HG03095 (cell line): ENCODE data around the gene LCNL1.

Experiments
- ATAC-seq: cut with Tn5 transposase; IDR thresholded peaks from one replicate; pipeline ENCODE4 v1.9.1; 2021; ENCODE audit warnings: moderate library complexity; ENCODE audit not compliant: unreplicated experiment

LCNL1 gene

DNA sequence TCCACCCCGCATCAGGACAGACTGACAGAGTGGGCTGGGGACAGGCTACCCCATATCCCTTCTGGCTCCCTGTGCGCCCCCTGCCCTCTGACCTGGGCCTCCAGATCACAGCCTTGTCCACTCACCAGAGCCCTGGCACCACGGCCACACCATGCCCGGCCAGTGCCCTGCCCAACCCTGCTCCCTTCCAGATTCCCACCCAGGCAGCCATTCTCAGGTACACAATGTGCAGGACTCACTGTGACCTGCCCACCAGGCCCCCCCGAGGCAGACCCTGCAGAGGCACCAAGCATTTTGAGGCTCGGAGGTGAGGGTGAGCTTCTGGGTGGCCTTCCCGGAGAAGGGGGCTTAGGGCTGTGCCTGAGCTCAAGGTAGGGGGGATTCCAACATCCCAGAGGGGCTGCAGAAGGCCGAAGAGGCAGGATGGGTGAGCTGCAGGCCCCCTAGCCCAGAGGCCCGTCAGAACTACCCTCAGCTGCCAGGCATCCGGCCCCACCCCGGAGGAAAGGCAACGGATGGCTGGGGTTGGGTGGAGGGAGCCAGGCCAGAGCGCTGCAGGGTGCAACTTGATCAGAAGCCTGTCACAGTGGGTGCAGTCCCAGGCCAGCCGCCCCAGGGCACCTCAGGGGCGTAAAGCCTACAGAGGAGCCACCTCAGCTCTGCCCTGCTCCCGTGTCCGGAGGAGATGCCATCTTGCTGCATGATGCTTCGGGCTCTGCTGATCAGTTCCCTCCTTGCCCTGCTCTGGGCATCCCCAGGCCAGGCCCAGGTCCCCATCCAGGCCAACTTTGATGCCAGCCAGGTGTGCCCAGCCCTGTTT, at the start of gene LCNL1:
TSS of gene LCNL1 (plus strand) at position 762 of the 820 bp plus-strand sequence. CDS start 594 bp downstream, outside the sequence.
- ATAC-seq = no peak

DNA sequence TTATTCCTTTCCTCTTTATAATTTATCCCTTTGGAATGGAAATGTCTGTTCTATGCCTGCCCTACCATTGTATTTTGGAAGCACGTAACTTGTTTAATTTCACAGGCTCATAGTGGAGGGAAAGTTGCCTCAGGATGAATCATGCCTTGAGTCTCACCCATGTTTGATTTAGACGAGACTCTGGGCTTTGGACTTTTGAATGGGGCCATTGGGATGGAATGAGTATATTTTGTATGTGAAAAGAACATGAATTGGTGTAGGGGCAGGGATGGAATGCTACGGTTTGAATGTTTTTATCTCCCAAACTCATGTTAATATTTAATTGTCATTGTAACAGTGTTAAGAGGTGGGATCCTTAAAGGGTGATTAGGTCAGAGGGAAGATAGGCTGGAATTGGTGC, 48.5 kb upstream of the LCNL1 start:
- no peak for ATAC-seq

DNA sequence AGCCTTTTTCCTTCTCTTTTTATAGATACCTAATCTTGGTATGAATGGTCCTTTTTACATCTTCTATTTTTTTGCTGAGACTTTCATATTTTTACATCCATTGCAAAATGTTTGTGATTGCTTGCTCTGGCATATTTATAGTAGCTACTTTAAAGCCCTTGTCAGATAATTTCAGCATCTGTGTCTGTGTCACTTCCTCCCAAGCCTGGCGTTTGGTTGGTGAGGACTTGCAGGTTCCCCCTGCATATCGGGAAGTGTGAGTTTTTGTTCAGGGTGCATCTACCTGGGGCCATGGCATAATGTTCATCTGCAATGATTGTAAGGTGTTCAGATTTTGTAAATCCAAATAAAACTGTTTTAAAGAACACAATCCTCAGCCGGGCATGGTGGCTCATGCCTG, 47.1 kb upstream of the LCNL1 start:
- ATAC-seq = no peak

DNA sequence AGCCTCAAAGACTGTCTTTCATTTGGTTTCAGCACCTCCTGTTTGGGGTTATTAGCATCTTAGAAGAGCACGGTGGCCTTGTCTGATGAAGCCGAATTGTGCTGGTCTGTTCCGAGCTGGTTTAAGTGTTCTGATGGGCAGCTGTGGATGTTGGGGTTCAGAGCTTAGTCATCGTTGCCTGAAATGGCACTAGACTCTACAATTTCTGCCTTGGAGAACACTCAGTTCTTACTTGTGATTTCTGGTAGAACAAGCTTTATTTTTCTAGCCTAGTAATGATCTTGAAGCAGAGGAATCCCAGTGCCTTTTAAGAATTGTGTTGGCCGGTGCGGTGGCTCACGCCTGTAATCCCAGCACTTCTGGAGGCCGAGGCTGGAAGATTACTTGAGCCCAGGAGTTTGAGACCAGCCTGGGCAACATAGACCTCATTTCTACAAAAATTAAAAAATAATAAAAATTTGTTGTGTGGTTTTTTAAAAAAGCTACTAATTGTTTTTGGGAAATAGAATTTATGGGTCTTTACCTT, 46.1 kb upstream of the LCNL1 start:
- ATAC-seq = no peak

DNA sequence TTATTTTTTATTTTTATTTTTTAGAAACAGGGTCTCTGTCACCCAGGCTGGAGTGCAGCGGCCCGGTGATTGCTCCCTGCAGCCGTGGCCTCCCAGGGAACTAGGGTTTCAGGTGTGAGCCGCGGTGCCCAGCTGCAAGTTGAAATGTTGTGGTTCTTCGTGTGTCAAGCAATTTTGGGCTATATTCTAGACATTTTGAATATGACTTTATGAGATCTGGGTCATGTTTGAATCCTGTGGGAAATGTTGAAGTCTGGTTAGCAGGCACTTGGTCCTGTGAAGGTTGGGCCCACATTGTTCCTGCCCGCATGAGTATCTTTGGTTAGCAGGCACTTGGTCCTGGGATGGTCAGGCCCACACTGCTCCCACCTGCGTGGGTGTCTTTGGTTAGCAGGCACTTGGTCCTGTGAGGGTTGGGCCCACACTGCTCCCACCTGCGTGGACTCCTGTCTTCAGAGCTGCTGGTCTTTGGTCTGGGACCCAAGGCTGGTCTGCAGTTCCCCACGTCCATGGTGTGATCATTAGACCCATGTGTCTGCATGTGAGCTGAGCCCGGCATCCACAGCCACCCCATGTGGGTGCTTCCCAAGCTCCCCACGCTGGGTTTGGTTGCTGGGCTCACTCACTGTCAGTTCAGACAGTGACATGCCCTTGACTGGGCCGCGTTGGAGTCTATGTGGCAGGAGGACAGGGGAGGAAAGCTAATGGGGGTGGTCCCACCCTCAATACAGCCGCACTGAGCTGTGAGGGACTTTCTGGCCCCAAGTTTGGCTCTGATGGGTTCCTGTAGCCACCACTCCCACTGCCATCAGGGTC, 45.4 kb upstream of the LCNL1 start:
- ATAC-seq = no peak

DNA sequence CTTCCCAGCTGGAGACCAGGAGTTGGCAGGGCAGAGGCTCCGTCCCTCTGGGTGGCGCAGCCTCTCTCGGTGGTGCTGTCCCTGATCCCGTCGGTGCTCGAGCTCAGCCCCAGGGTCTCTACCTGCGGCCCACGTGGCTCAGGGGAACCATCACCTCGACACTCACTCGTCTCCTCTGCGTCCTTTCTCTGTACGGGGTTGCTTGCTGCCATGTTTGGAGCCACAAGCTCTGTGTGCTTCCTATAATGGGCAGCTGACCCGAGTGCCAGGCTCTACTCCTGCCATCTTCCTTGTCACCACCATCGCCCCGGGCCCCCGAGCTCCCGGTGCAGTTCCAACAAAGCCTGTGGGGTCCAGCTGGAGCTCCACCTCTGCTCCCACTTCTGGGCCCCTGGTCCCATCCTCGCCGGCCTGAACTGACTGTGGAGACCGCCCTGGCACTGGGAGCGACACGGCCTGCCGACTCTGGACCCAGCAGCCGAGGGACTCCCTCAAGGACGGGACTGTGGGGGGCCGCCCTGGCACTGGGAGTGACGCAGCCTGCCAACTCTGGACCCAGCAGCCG, 43.3 kb upstream of the LCNL1 start:
- no peak for ATAC-seq

DNA sequence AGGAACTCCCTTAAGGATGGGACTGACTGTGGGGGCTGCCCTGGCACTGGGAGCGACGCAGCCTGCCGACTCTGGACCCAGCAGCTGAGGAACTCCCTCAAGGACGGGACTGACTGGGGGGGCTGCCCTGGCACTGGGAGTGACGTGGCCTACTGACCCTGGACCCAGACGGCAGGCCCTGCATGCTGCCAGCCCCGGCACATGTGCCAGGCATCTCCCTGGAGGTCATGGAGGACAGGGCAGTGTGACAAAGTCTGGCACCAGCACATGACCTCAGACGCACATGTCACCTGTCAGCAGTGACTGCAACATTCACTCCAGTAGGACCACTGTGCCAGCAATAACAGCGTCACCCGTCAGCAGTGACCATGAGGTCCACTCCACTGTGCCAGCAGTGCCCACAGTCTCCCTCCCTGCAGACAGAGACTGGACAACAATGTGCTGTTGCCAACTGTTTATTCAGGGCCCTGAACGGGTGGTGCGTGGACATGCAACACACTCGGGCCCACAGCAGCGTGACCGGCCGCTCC, 42.7 kb upstream of the LCNL1 start:
- ATAC-seq = no peak

DNA sequence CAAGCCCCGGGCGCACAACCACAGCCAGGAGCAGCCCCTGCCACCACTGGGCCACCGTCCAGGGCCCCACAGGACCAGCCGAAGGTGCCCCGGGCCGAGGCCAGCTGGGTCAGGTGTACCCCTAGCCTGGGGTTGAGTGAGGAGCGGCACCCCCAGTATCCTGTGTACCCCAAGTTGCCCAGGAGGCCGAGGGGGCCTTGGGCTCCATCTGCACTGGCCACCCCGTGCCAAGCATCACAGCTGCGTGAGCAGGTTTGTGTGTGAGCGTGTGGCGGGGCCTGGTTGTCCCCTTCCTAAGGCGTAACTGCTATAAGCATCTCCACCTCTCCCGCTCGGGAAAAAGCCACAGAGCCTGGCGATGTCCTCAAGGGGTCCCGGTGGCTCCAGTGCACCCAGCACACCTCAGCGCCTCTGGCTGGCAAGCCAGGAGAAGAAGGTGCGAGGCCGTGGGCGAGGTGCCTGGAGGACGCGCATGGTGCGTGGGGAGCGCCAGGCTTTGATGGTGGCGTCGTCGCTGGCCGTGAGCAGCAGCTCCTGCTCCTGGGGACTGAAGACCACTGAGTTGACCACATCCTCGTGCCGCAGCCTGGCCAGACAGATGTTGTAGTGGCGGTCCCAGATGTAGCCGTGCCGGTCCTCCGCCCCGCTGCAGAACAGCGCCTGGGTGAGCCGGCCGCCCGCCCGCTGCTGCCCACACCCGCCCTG, 42.1 kb upstream of the LCNL1 start:
- ATAC-seq = no peak

DNA sequence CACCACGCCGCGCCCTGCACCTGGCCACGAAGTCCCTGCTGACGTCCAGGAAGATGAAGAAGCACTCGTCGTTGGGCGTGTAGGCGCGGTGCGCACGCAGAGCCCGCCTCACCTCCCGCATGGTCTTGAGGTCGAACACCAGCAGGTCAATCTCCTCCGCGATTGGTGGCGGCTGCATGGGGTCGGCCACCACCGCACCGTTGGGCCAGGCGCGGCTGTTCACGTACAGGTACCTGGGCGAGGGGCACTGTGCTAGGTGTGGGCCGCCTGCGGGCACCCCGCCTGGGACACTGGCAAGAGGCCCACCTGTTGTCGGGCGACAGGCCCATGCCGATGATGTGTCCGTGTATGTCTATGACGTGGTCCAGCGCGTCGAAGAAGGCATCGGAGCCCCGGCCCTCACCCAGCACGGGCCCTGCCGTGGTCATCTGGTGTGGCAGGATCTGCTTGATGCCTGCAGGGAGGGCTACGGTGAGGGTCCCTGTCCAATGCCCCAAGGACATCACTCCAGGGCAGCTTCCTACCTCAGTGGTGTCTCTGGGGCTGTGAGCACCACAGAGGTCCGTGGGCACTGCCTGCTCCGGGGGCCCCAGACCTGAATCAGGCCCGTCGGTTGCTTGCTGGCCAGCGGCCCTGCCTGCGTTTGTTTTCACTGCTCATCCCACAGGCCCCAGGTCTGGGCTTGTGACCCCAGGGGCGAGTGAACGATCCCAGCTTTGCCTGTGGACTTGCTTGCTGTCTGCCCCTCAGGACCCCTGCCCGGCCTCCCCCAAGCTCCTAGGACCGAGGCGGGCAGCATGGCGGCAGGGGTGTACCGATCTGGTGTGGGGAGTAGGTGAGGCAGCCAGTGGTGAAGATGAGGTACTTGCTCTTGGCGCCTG, 41.3 kb upstream of the LCNL1 start:
- ATAC-seq = no peak

DNA sequence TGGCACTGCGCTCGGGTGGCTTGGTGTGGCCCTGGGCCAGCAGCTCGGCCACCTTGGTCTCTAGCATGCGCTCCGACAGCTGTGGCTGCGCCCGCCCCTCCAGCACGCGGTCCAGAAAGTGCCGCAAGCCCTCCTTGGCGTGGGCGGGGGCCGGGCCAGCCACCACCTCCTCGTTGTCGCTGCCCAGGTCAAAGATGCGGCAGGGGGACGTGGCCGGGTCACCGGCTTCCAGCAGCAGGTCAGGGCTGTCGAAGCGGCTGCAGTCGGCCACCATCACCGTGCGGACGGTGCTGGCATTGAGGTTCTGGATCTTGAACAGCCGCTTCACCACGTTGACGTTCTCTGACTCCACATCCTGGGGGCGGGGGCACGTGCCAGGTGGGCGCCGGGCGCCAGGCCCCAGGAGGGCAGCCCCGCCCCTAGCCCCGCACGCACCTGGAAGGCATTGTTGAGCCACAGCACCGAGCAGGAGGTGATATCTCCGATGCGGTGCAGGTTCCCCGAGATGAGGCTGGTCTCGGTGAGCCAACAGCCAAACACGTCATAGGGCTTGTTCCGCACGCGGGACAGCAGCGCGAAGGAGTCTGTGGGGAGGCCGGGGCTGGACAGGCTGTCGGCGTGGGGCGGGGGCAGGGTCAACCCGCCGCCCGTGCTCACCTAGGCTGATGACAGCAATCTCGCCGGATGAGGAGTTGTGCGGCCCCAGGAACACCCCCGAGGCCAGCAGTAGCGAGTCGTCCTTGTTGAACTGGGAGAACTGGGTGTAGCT, 40.5 kb upstream of the LCNL1 start:
- no peak for ATAC-seq

DNA sequence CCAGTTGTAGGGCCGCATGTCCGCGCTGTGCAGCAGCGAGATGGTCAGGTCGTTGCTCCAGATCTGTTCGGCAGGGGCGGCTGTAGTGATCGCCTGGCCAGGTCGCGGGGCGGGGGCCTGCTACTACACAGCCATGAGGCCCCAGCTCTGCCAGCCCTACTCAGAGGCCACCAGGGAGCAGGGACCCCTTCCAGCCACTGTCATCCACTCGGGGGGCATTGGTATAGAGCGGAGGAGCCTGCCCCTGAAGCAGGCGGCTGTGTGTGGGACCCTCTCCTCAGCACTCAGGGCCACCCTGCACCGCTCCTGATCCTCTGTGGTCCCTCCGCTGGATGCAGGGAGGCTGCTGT, 39.9 kb upstream of the LCNL1 start:
- ATAC-seq = no peak

DNA sequence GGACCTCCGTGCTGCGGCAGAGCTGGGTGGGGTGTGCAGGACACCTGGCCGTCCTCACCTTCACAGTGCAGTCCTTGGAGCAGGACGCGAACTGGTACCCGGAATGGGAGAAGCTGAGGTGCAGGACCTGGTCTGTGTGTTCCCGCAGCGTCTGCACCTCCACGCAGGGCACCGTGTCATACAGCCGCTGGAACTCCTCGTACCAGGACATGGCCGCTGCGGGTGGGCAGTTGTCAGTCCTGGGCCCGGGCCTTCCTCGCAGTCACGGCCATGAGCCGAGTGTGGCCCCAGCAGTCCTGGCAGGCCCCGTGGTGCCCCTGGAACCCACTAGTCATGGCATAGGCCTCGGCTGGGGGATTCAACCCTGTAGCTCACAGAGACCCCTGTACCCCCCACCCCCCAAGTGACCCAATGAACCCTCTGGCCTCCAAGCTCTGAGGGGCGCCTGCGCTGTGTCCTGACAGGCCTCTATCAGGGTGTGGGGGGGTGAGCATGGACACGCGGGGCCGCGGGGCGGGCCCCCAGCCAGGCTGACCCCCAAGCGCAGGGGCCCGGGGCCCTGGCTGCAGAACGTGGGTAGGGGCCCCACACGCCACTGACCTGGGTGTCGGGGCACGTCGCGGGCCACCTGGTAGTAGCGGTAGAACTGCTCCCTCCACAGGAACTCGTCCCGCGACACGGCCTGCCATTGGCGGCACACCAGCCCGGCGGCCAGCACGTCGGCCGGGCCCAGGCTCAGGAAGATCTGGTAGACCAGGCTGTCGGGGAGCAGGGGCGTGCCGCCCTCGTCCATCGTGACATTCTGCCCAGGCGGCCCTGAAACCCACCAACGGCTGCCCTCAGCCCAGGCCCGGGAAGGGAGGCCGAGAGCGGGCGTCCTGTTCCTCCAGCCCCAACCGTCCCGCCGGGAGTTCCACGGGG, 39.2 kb upstream of the LCNL1 start:
- ATAC-seq = peak; percentile 2

DNA sequence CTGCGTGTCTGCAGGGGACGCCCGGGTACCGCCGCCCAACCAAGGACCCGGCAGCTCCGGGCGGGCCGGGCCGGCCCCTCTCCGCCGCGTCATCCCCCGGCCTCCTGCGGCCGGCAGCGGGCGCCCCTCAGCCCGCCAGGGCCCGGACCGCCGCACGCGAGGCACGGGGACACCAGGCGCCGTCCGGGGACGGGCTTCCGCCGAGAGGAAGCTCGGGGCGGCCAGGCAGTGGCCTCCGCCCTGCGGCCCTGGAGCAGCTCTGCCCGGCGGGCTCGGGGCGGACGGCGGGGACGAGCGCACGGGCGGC, 38.6 kb upstream of the LCNL1 start:
- ATAC-seq = peak; percentile 24

DNA sequence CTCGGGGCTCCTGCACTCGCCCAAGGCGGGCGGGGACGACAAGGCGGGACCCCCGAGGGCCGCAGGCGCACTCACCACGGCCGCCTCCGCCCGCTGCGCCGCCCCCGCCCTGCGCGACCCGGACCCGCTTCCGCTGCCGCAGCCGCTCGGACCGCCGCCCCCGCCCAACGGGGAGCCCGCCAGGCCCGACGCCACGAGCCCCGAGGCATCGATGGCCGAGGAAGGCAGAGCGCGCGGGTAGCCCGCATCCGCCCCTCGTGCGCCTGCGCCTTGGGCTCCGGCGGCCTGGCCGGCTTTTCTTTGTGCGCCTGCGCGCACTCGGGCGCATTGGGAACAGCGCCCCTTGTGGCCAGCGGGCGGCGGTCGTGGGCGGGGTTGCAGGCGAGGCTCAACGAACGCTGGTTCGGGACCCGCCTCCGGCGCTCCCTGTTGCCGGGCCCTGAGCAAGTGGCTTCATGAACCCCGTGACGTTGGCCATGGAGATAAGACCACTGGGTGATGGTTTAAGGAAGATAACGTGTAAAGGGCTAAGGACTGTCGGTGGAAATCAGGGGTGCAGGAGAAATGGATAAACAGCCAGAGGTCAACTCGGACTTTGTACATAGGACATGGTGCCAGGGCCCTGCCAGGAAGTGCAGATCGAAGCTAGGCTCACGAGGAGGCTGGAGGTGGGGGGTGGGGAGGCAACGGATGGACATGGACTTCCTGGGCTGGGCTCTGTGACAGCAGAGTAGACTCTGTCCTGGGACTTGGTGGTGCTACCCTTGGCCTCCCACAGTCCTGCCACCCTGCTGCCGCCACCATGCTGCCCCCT, 38.1 kb upstream of the LCNL1 start, which contains the start of the genes C8G and FBXW5:
TSS of gene C8G (plus strand) at position 725 of the 814 bp plus-strand sequence. CDS start at position 803, 78 bp downstream.
TSS of gene FBXW5 (minus strand) at position 220 of the 814 bp plus-strand sequence. CDS start 655 bp downstream, outside the sequence.
- peak; percentile 60 for ATAC-seq

DNA sequence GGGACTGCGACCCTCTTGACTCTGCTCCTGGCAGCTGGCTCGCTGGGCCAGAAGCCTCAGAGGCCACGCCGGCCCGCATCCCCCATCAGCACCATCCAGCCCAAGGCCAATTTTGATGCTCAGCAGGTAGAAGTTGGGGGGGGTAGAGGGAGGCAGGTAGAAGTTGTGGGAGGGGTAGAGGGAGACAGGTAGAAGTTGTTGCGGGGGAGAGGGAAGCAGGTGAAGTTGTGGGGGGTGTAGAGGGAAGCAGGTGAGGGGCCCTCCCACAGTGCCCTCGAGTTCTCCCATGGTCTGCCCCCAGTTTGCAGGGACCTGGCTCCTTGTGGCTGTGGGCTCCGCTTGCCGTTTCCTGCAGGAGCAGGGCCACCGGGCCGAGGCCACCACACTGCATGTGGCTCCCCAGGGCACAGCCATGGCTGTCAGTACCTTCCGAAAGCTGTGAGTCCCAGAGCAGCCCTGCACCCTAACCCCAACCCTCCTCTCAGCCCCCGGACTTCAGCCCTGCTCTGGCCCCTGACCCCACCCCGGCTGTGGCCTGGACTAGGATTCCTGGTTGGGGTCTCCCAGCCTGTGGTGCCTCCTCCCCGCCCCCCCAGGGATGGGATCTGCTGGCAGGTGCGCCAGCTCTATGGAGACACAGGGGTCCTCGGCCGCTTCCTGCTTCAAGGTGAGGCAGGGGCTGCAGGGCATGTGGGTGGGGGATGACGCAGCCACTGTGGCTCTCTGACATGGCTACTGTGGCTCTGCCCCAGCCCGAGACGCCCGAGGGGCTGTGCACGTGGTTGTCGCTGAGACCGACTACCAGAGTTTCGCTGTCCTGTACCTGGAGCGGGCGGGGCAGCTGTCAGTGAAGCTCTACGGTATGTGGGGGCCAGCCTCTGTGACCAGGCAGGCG, 37.2 kb upstream of the LCNL1 start:
- no peak for ATAC-seq
